ENCODE measurements around the gene OSCP1. TPM values are rescaled to one million over a fixed set of nuclear protein-coding genes. Genes with fewer than 3 reads are reported as not detected.
A peak's percentile ranks its signal among the peaks of the same experiment; 100 is the strongest.

The OSCP1 gene
- total RNA-seq, 2 experiments from 2014 or later = 1.2 to 1.5 TPM

GRCh38 chr1:36482724-36483388, 32.6 kb upstream of the OSCP1 start, which contains the start of gene CSF3R:
CSF3R (minus strand) TSS chr1:36482913; CDS start chr1:36479496, 3,417 bp downstream.
- no peak for ATAC-seq
- POLR2A ChIA-PET = no interaction called here
- no peaks in the 10 kb centered on the region for H3K36me3 Mint-ChIP-seq (ENCODE audit: low read depth)
- no peak within 1 kb of the TSS for H3K27ac Mint-ChIP-seq
- H3K27me3 Mint-ChIP-seq = peaks cover 2% of the 10 kb centered on the region
- peaks cover 9% of the 10 kb centered on the region for H3K4me1 Mint-ChIP-seq (ENCODE audit: low read depth)
- no peak within 1 kb of the TSS for H3K4me3 Mint-ChIP-seq
- no peak for DNase-seq
- intact Hi-C loops (cut with micrococcal nuclease) = no loop called here
- TF ChIP-seq, protein P1, sequence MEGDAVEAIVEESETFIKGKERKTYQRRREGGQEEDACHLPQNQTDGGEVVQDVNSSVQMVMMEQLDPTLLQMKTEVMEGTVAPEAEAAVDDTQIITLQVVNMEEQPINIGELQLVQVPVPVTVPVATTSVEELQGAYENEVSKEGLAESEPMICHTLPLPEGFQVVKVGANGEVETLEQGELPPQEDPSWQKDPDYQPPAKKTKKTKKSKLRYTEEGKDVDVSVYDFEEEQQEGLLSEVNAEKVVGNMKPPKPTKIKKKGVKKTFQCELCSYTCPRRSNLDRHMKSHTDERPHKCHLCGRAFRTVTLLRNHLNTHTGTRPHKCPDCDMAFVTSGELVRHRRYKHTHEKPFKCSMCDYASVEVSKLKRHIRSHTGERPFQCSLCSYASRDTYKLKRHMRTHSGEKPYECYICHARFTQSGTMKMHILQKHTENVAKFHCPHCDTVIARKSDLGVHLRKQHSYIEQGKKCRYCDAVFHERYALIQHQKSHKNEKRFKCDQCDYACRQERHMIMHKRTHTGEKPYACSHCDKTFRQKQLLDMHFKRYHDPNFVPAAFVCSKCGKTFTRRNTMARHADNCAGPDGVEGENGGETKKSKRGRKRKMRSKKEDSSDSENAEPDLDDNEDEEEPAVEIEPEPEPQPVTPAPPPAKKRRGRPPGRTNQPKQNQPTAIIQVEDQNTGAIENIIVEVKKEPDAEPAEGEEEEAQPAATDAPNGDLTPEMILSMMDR (IDR thresholded peaks at IDR 0.05) = no peak
- CTCF ChIA-PET = interaction anchor here (1.7 kb wide), 1 partner anchor 34 kb away, joined by 4 read pairs; no protein-coding TSS in a partner anchor
- H3K9me3 Mint-ChIP-seq = no peaks in the 10 kb centered on the region

- H3K4me1 Mint-ChIP-seq (ENCODE audit: low read depth) = peaks cover 9% of the 10 kb centered on the region
- DNase-seq = peak; percentile 15
- ATAC-seq = no peak
- no peak overlapping the region for H3K27ac Mint-ChIP-seq
- no peaks in the 10 kb centered on the region for H3K36me3 Mint-ChIP-seq (ENCODE audit: low read depth)
- H3K9me3 Mint-ChIP-seq = no peaks in the 10 kb centered on the region
- H3K4me3 Mint-ChIP-seq = no peak overlapping the region
- H3K27me3 Mint-ChIP-seq = peaks cover 2% of the 10 kb centered on the region
- ChIA-PET CTCF (interaction anchor here (1.7 kb wide), 1 partner anchor 34 kb away, joined by 4 read pairs; no protein-coding TSS in a partner anchor), POLR2A (no interaction called here)
- TF ChIP-seq, protein P1 (IDR thresholded peaks at IDR 0.05) = no peak
- intact Hi-C loops (cut with micrococcal nuclease) = no loop called here
These were observed 31.8 kb upstream of the OSCP1 start for GRCh38 chr1:36481771-36482723.

GRCh38 chr1:36481091-36481490, 30.8 kb upstream of the OSCP1 start:
- peaks cover 9% of the 10 kb centered on the region for H3K4me1 Mint-ChIP-seq (ENCODE audit: low read depth)

GRCh38 chr1:36480161-36480560, 29.9 kb upstream of the OSCP1 start:
- DNase-seq = no peak
- intact Hi-C loops (cut with micrococcal nuclease) = no loop called here
- Mint-ChIP-seq H3K36me3 (ENCODE audit: low read depth) (no peaks in the 10 kb centered on the region), H3K4me1 (ENCODE audit: low read depth) (peaks cover 9% of the 10 kb centered on the region), H3K27me3 (peaks cover 2% of the 10 kb centered on the region), H3K27ac (no peak overlapping the region), H3K9me3 (no peaks in the 10 kb centered on the region), H3K4me3 (no peak overlapping the region)
- POLR2A ChIA-PET = no interaction called here
- TF ChIP-seq, protein P1 (IDR thresholded peaks at IDR 0.05) = no peak
- ATAC-seq = no peak
- CTCF ChIA-PET = no interaction called here

More at GRCh38 chr1:36481091-36481490, 30.8 kb upstream of the OSCP1 start:
- CTCF ChIA-PET = no interaction called here
- H3K4me3 Mint-ChIP-seq = no peak overlapping the region
- intact Hi-C loops (cut with micrococcal nuclease) = no loop called here
- no peak overlapping the region for H3K27ac Mint-ChIP-seq
- peaks cover 2% of the 10 kb centered on the region for H3K27me3 Mint-ChIP-seq
- TF ChIP-seq, protein P1 (IDR thresholded peaks at IDR 0.05) = no peak
- H3K36me3 Mint-ChIP-seq (ENCODE audit: low read depth) = no peaks in the 10 kb centered on the region
- POLR2A ChIA-PET = no interaction called here
- ATAC-seq (no peak), DNase-seq (no peak)
- no peaks in the 10 kb centered on the region for H3K9me3 Mint-ChIP-seq

Measured in activated CD8-positive, alpha-beta T cell treated with anti-CD3 and anti-CD28 coated beads for 36 hours (primary cell).